GM23338 (cell line): ENCODE results near the gene PPP1R9A.

Experiments used
- ETS1 ChIP-seq: IDR thresholded peaks from 2 replicates; pipeline ENCODE4 v1.6.1; 2016; ENCODE audit warnings: antibody characterized with exemption
- EZH2 ChIP-seq: fragments of 200-600 bp; sonication (generic); IDR thresholded peaks from one replicate; pipeline ENCODE4 v1.8.0; 2017; ENCODE audit warnings: antibody characterized with exemption, mild to moderate bottlenecking, low read depth; ENCODE audit not compliant: unreplicated experiment
- JUNB ChIP-seq: IDR thresholded peaks from one replicate; pipeline ENCODE4 v1.6.1; 2016; ENCODE audit warnings: antibody characterized with exemption; ENCODE audit not compliant: unreplicated experiment
- POLR2AphosphoS5 ChIP-seq: IDR thresholded peaks from 2 replicates; pipeline ENCODE4 v1.6.1; 2016; ENCODE audit warnings: antibody characterized with exemption, low read depth
- REST ChIP-seq: IDR thresholded peaks from one replicate; pipeline ENCODE4 v1.6.1; 2018; ENCODE audit warnings: antibody characterized with exemption; ENCODE audit not compliant: unreplicated experiment
- STAT1 ChIP-seq: IDR thresholded peaks from one replicate; pipeline ENCODE4 v1.6.1; 2016; ENCODE audit warnings: antibody characterized with exemption; ENCODE audit not compliant: unreplicated experiment
- TF ChIP-seq, protein P1 (sequence below), 2 experiments: fragments of 200-600 bp in 1 of 2; sonication (generic) in 1 of 2; conservative IDR thresholded peaks; 2 replicates each; pipeline versions ENCODE4 v1.5.1 to v1.6.1; 2016 to 2017; ENCODE audit warnings: antibody characterized with exemption in 2 of 2, low read depth in 2 of 2, mild to moderate bottlenecking in 2 of 2, moderate library complexity in 1 of 2

DNA sequence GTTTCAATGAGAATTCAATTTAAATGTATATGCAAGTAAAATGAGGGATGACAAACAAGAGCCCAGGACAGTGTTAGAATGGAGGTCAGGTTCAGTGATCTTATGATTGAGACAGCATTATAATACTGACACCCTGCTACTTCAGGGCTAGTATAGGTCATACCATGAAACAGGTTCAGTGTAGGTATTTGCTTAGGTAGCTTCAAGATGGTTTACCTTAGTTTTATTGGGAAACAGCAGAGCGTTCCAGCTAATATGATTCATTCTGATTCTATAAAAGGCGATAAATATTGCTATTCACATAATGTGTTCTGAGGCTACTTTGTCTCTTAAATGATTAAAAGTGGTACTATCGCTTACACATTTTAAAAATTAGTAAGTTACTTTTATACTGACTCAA is 203.3 kb downstream of the PPP1R9A start:
- TF ChIP-seq STAT1 = no peak
- TF ChIP-seq, protein P1, sequence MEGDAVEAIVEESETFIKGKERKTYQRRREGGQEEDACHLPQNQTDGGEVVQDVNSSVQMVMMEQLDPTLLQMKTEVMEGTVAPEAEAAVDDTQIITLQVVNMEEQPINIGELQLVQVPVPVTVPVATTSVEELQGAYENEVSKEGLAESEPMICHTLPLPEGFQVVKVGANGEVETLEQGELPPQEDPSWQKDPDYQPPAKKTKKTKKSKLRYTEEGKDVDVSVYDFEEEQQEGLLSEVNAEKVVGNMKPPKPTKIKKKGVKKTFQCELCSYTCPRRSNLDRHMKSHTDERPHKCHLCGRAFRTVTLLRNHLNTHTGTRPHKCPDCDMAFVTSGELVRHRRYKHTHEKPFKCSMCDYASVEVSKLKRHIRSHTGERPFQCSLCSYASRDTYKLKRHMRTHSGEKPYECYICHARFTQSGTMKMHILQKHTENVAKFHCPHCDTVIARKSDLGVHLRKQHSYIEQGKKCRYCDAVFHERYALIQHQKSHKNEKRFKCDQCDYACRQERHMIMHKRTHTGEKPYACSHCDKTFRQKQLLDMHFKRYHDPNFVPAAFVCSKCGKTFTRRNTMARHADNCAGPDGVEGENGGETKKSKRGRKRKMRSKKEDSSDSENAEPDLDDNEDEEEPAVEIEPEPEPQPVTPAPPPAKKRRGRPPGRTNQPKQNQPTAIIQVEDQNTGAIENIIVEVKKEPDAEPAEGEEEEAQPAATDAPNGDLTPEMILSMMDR (conservative IDR thresholded peaks at IDR 0.05; ENCODE audit: low read depth in 2 of 2) = no peak
- no peak for TF ChIP-seq REST
- no peak for TF ChIP-seq EZH2
- TF ChIP-seq JUNB = no peak
- no peak for TF ChIP-seq POLR2AphosphoS5
- no peak for TF ChIP-seq ETS1
